Measurements from ENCODE around the gene UBAC1.

UBAC1 gene

GRCh38 chr9:135961277-135961715 is at the start of gene UBAC1:
UBAC1 (minus strand) TSS chr9:135961373; CDS start chr9:135961162, 211 bp downstream.
- DNase-seq (ENCODE audit: low spot score) = peak; percentile 97

- no peak for DNase-seq (ENCODE audit: low spot score)
Observed at GRCh38 chr9:136010615-136011361, 49.6 kb upstream of the UBAC1 start.

DNA sequence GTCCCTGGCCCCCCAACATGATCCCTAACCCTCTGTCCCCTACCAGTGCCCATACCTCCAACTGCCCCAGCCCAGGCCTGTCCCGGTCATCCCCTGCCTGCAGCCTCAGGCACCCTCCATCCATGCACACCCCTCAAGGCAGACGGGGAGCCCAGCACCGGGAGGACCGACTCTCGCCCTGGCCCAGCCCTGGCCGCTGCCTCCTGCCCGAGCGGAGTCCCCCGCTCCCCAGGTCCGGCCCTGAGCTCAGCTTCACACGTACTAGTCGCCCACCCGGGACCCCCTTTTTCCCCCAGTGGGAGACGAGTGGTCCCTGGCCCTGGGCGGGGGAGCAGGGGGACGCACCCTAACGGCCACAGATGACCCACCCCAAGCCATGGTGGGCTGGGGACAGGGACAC is 49.0 kb upstream of the UBAC1 start:
- DNase-seq (ENCODE audit: low spot score) = no peak

- DNase-seq (ENCODE audit: low spot score) = no peak
Observed at GRCh38 chr9:136009516-136009915, 48.3 kb upstream of the UBAC1 start.

GRCh38 chr9:136008693-136008997 is 47.5 kb upstream of the UBAC1 start:
- DNase-seq (ENCODE audit: low spot score) = no peak

- no peak for DNase-seq (ENCODE audit: low spot score)
Observed at GRCh38 chr9:136007934-136008692, 46.9 kb upstream of the UBAC1 start.

GRCh38 chr9:136007276-136007933 is 46.2 kb upstream of the UBAC1 start:
- no peak for DNase-seq (ENCODE audit: low spot score)

DNA sequence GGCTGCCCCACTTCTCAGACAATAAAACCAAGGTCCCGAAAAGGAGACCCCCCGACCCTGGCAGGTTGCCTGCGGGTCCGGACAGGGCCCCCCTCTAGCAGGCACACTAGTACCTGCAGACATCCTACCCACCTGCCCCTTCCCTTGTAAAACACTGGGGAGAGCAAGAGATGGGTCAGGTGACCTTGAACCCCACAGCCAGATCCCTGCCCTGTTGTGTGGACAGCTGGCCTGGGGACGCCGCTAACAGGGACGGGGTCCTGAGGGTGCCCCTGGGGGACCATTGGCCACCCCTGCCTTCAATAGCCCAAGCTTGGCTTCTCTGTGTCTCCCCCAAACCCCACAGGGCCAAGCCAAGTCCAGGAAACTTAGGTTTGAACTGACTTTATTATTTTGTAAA is 45.0 kb upstream of the UBAC1 start:
- no peak for DNase-seq (ENCODE audit: low spot score)

DNA sequence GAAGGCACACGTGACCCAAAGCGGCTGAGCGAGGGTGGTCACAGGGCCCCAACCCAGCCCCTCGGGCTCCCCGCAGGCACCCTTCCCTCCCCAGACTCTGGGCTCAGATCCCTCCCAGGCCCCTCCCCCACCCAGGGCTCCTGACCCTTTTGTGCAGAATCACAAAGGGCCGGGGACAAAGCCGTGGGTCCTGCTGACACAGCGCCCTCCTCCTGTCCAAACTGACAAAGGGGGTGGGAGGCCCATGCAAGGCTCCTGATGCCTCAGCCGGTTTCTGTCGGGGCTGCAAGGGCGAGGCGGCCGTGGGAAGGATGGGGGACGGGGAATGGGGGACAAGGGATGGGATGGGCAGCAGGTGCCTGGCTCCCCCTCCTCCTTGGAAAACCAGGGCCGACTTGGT is 43.5 kb upstream of the UBAC1 start:
- peak; percentile 86 for DNase-seq (ENCODE audit: low spot score)

DNA sequence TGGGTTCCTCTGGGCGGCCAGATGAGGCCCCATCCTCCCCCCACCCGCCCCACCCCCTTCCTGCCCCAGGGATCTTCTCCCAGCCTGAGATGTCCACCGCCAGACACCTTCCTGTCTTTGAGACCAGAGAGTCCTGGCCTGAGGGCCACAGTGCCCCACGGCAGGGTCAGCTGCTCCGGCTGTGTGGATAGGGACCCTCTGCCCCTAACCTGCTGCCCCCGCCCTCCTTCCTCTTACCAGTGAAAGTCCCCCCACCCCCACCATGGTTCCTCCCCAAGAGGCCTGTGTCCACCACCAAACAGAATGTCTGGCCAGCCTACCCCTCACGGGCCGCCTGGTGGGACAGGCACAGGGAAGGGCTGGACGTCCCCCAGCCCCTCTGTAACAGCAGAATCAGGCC is 43.0 kb upstream of the UBAC1 start:
- DNase-seq (ENCODE audit: low spot score) = no peak

GRCh38 chr9:136003411-136004218 is 42.4 kb upstream of the UBAC1 start:
- DNase-seq (ENCODE audit: low spot score) = no peak

GRCh38 chr9:136002881-136003280 is 41.7 kb upstream of the UBAC1 start:
- DNase-seq (ENCODE audit: low spot score) = no peak

DNA sequence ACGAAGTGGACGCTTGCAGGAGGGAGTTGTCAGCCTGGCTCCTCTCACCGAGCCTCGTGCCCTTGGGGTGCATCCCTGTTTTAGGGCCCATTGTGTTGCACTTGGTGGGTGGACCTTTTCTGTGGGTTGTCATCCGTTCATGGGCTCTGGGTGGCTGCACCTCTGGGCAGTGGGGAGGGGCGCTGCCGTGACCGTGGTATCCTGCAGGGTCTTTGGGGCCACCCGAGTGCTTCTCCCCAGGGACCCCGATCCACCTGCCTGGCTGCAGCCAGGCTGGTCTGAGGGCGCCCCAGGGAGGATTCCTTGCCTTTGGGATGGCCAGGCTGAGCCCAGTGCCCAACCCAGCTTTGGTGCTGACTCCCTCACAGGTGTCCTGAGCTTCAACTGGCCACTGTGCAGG is 41.0 kb upstream of the UBAC1 start:
- no peak for DNase-seq (ENCODE audit: low spot score)

DNA sequence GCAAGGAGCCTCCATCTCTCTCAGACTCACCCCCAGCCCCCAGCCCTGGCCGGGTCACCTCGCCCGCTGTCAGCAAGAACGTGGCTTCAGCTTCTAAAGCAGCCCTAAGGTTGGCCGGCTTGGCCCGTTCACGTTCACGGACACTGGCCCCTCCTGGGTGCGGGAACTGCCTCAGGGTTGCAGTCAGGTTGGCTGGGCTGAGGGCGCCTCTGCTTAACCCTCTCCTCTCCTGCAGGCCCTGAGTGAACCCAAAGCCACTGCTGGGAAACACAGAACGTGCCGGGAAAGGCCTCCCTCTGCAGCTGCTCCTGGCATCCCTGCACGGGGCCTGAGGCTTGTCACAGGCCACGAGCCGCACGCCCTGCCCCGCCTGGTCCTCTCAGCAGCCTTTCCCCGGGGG is 40.1 kb upstream of the UBAC1 start:
- no peak for DNase-seq (ENCODE audit: low spot score)

DNA sequence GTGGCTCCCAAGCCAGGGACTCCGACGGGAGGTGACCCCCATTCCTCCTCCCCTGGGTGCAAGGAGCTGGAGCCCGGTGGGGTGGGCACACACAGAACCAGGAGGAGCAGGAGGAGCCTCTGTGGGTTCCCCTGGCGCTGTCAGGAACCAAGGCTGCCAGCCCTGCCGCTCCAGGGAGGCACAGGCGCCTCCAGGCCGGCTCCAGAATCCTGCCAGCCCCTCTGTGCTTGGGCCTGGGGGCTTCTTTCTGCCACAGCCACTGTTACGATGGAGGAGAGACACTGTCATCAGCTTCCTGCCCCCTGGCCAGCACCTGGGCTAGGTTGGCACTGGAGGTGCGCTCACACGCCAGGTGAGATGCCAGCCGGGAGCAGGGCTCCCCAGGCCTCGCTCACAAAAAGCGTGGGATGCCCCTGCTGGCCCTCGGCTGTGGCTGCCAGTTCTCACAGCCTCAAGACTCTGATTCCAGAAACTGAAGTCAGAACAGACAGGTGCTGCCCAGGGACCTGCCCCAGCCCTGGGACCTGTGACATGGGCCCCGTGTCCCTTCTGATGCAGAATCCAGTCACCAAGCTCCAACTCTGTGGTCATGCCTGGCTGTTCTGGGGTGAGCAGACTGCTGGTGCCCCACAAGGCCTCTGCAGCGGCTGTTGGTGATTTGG is 37.4 kb upstream of the UBAC1 start:
- no peak for DNase-seq (ENCODE audit: low spot score)

- no peak for DNase-seq (ENCODE audit: low spot score)
Observed at GRCh38 chr9:135998016-135998380, 36.8 kb upstream of the UBAC1 start.

GRCh38 chr9:135997090-135998015 is 36.2 kb upstream of the UBAC1 start:
- DNase-seq (ENCODE audit: low spot score) = no peak

DNA sequence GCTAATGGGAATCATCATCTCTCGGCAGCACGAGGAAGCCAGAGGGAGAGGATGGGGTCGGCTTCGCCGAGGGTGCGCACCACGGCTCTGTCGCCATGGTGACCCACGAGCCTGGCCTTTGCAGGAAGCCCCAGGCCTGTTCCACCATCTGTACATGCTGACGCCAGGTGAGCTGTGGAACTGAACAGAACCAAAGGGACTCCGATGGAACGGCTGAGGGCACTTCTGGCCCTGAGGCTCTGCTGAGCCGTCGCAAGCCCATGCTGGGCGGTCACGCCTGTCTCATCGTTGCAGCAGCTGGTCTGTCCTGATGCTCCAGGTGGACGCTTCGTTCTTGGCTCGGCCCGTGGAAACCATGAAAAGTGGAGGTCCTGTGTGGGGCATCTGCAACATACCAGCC is 34.6 kb upstream of the UBAC1 start:
- DNase-seq (ENCODE audit: low spot score) = no peak

GRCh38 chr9:135994501-135995192 is 33.5 kb upstream of the UBAC1 start:
- DNase-seq (ENCODE audit: low spot score) = no peak

All from ecto neural progenitor cell (in vitro differentiated cells).